ENCODE results near the gene SLC30A5. TPM values are rescaled to one million over a fixed set of nuclear protein-coding genes. Genes with fewer than 3 reads are reported as not detected.
"Not testable (repeated sequence)": the region's sequence is repeated elsewhere in the genome, so short reads cannot be mapped to it uniquely, and the experiment has no call there.

SLC30A5 gene
- total RNA-seq, 1 donor from 2014 or later = 37.3 TPM

DNA sequence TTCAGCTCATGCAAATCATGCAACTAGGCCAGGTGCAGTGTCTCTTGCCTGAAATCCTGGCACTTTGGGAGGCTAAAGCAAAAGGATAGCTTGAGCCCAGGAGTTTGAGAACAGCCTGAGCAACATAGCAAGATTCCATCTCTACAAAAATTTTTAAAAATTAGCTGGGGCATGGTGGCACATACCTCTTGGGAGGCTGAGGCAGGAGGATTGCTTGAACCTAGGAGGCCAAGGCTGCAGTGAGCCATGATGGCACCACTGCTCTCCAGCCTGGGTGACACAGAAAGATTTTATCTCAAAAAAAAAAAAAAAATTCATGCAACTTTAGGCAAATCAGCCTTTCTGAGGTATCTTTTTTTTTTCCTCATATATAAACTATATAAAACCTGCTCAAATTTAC, 37.5 kb downstream of the SLC30A5 start:
- H3K27ac Mint-ChIP-seq (ENCODE audit: unreplicated experiment) = peak overlapping the region; percentile 12
- H3K4me1 Mint-ChIP-seq = no peaks in the 10 kb centered on the region
- no peak overlapping the region for H3K4me3 Mint-ChIP-seq
- no peak for DNase-seq (ENCODE audit: low read depth, low spot score)
- peaks cover 15% of the 10 kb centered on the region for H3K36me3 Mint-ChIP-seq (ENCODE audit: low read depth)
- no peaks in the 10 kb centered on the region for H3K9me3 Mint-ChIP-seq
- no peaks in the 10 kb centered on the region for H3K27me3 Mint-ChIP-seq (ENCODE audit: low read depth)
- TF ChIP-seq, protein P1, sequence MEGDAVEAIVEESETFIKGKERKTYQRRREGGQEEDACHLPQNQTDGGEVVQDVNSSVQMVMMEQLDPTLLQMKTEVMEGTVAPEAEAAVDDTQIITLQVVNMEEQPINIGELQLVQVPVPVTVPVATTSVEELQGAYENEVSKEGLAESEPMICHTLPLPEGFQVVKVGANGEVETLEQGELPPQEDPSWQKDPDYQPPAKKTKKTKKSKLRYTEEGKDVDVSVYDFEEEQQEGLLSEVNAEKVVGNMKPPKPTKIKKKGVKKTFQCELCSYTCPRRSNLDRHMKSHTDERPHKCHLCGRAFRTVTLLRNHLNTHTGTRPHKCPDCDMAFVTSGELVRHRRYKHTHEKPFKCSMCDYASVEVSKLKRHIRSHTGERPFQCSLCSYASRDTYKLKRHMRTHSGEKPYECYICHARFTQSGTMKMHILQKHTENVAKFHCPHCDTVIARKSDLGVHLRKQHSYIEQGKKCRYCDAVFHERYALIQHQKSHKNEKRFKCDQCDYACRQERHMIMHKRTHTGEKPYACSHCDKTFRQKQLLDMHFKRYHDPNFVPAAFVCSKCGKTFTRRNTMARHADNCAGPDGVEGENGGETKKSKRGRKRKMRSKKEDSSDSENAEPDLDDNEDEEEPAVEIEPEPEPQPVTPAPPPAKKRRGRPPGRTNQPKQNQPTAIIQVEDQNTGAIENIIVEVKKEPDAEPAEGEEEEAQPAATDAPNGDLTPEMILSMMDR (conservative IDR thresholded peaks at IDR 0.05) = no peak

DNA sequence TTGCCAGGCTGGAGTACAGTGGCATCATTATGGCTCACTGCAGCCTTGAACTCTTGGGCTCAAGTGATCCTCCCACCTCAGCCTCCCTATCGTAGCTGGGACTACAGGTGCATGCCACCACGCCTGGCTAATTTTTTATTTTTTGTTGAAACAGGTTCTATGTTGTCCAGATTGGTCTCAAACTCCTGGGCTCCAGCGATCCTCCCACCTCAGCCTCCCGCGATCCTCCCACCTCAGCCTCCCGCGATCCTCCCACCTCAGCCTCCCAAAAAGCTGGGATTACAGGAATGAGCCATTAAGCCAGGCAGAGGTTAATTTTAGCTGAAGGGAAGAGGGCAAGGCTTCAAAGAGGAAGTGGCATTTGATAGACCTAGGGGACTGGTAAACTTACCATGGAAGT, 40.3 kb downstream of the SLC30A5 start:
- Mint-ChIP-seq H3K27ac (ENCODE audit: unreplicated experiment) (no peak overlapping the region), H3K4me3 (no peak overlapping the region)
- TF ChIP-seq, protein P1 (conservative IDR thresholded peaks at IDR 0.05) = no peak

DNA sequence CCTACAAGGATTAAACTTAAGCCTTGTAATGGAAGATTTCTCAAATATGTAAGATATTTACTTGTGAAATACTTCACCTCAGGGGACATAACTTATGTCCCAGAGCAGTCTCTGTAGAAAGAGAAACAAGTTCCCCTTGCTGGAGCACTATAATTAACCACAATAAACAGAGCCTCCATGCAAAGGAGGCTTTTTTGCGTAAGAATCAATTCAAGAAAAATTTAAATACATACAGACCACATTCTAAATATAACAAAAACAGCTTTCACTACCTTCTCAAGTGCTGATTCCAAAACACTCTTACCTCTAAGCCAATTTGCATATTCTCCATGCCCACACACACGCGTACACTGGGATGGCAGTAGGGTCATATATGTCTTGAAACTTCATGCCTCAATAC, 42.5 kb downstream of the SLC30A5 start:
- H3K4me1 Mint-ChIP-seq = no peaks in the 10 kb centered on the region
- H3K36me3 Mint-ChIP-seq (ENCODE audit: low read depth) = peaks cover 15% of the 10 kb centered on the region
- H3K9me3 Mint-ChIP-seq = peaks cover 11% of the 10 kb centered on the region
- no peak overlapping the region for H3K4me3 Mint-ChIP-seq
- H3K27me3 Mint-ChIP-seq (ENCODE audit: low read depth) = no peaks in the 10 kb centered on the region
- TF ChIP-seq, protein P1 (conservative IDR thresholded peaks at IDR 0.05) = no peak
- no peak for DNase-seq (ENCODE audit: low read depth, low spot score)
- no peak overlapping the region for H3K27ac Mint-ChIP-seq (ENCODE audit: unreplicated experiment)

More for the DNA sequence above, 40.3 kb downstream of the SLC30A5 start:
- H3K4me1 Mint-ChIP-seq = no peaks in the 10 kb centered on the region
- no peaks in the 10 kb centered on the region for H3K27me3 Mint-ChIP-seq (ENCODE audit: low read depth)
- DNase-seq (ENCODE audit: low read depth, low spot score) = no peak
- peaks cover 2% of the 10 kb centered on the region for H3K9me3 Mint-ChIP-seq
- peaks cover 10% of the 10 kb centered on the region for H3K36me3 Mint-ChIP-seq (ENCODE audit: low read depth)

DNA sequence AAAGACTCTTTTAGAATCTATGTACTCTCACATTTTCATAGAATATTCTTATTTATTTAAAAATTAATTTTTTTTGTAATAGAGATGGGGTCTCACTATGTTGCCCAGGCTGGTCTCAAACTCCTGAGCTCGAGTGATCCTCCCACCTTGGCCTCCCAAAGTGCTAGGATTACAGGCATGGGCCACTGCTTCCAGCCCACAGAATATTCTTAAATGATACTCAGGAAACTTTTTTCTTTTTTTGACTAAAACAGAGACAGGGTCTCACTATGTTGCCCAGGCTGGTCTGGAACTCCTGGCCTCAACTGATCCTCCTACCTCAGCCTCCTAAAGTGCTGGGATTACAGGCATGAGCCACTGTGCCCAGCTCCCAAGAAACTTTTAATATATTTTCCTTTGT, 43.4 kb downstream of the SLC30A5 start:
- H3K4me3 Mint-ChIP-seq; H3K27ac Mint-ChIP-seq (ENCODE audit: unreplicated experiment); H3K4me1 Mint-ChIP-seq; H3K27me3 Mint-ChIP-seq (ENCODE audit: low read depth); DNase-seq (ENCODE audit: low read depth, low spot score): not testable (repeated sequence)
- peaks cover 17% of the 10 kb centered on the region for H3K36me3 Mint-ChIP-seq (ENCODE audit: low read depth)
- peaks cover 13% of the 10 kb centered on the region for H3K9me3 Mint-ChIP-seq

DNA sequence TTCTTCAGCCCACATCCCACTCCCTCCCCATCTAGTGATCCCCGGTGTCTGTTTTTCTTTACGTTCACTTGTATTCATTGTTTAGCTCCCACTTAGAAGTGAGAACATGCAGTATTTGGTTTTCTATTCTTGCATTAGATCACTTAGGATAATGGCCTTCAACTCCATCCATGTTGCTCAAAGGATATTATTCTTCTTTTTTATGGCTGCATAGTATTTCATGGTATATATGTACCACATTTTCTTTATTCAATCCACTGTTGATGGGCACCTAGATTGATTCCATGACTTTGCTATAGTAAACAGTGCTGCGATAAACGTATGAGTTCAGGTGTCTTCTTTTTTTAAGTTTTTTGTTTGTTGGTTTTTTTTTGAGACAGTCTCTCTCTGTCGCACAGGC, 44.0 kb downstream of the SLC30A5 start:
- no peak overlapping the region for H3K27ac Mint-ChIP-seq (ENCODE audit: unreplicated experiment)
- TF ChIP-seq, protein P1 (conservative IDR thresholded peaks at IDR 0.05) = no peak
- peaks cover 18% of the 10 kb centered on the region for H3K36me3 Mint-ChIP-seq (ENCODE audit: low read depth)
- DNase-seq (ENCODE audit: low read depth, low spot score) = no peak
- peaks cover 14% of the 10 kb centered on the region for H3K9me3 Mint-ChIP-seq
- H3K27me3 Mint-ChIP-seq (ENCODE audit: low read depth) = no peaks in the 10 kb centered on the region
- H3K4me3 Mint-ChIP-seq = no peak overlapping the region
- H3K4me1 Mint-ChIP-seq = no peaks in the 10 kb centered on the region

DNA sequence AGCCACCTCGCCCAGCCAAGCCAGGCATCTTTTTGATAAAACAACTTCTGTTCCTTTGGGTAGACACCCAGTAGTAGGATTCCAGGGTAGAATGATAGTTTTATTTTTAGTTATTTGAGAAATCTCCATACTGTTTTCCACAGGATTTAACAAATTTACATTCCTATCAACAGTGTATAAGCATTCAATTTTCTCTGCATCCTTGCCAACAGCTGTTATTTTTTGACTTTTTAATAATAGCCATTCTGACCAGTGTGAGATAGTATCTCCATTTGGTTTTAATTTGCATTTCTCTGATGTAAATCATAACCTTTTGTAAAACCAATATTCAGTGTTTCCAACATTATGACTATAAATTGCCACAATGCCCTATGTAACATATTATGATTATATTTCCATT, 45.0 kb downstream of the SLC30A5 start:
- Mint-ChIP-seq H3K27me3 (ENCODE audit: low read depth) (no peaks in the 10 kb centered on the region), H3K9me3 (peaks cover 19% of the 10 kb centered on the region), H3K27ac (ENCODE audit: unreplicated experiment) (no peak overlapping the region), H3K4me1 (no peaks in the 10 kb centered on the region), H3K36me3 (ENCODE audit: low read depth) (peaks cover 15% of the 10 kb centered on the region), H3K4me3 (no peak overlapping the region)
- TF ChIP-seq, protein P1 (conservative IDR thresholded peaks at IDR 0.05) = no peak
- DNase-seq (ENCODE audit: low read depth, low spot score) = no peak

DNA sequence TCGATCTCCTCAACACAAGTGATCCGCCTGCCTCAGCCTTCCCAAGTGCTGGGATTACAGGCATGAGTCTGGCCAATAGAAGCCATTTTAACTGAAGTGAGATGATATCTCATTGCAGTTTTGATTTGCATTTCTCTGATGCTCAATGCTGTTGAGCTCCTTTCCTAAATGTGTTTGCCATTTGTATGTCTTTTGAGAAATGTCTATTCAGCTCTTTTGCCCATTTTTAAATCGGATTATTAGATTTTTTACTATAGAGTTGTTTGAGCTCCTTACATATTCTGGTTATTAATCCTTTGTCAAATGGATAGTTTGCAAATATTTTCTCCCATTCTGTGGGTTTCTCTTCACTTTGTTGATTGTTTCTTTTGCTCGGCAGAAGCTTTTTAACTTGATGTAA, 46.4 kb downstream of the SLC30A5 start:
- peaks cover 19% of the 10 kb centered on the region for H3K36me3 Mint-ChIP-seq (ENCODE audit: low read depth)
- not testable (repeated sequence) for DNase-seq (ENCODE audit: low read depth, low spot score); H3K4me1 Mint-ChIP-seq; H3K27ac Mint-ChIP-seq (ENCODE audit: unreplicated experiment); H3K4me3 Mint-ChIP-seq; H3K27me3 Mint-ChIP-seq (ENCODE audit: low read depth)
- peaks cover 19% of the 10 kb centered on the region for H3K9me3 Mint-ChIP-seq
